ENCODE results near the gene MFAP4.

MFAP4 gene

GRCh38 chr17:19421926-19422325, 34.9 kb upstream of the MFAP4 start:
- H3K4me1 ChIP-seq (ENCODE audit: low read length): peaks cover 21% of the 10 kb centered on the region
- no peaks in the 10 kb centered on the region for H3K79me2 ChIP-seq (ENCODE audit: low read length)
- H3K9ac ChIP-seq (ENCODE audit: low read length): no peak overlapping the region
- no peak overlapping the region for H3K4me3 ChIP-seq (ENCODE audit: low read length)
- no peaks in the 10 kb centered on the region for H3K27me3 ChIP-seq (replicated peaks; ENCODE audit: insufficient read depth, low read length)
- no peak overlapping the region for H3K4me2 ChIP-seq (ENCODE audit: low read depth, low read length)
- H3K36me3 ChIP-seq (replicated peaks; ENCODE audit: insufficient read depth, low read length): no peaks in the 10 kb centered on the region
- no peak overlapping the region for H2AFZ ChIP-seq (ENCODE audit: low read length)
- H3F3A ChIP-seq (ENCODE audit: insufficient read depth, low read length): 0 out of 2 replicates have a peak, but pooled peaks cover 6% of the 10 kb centered on the region
- TF ChIP-seq, protein P1, sequence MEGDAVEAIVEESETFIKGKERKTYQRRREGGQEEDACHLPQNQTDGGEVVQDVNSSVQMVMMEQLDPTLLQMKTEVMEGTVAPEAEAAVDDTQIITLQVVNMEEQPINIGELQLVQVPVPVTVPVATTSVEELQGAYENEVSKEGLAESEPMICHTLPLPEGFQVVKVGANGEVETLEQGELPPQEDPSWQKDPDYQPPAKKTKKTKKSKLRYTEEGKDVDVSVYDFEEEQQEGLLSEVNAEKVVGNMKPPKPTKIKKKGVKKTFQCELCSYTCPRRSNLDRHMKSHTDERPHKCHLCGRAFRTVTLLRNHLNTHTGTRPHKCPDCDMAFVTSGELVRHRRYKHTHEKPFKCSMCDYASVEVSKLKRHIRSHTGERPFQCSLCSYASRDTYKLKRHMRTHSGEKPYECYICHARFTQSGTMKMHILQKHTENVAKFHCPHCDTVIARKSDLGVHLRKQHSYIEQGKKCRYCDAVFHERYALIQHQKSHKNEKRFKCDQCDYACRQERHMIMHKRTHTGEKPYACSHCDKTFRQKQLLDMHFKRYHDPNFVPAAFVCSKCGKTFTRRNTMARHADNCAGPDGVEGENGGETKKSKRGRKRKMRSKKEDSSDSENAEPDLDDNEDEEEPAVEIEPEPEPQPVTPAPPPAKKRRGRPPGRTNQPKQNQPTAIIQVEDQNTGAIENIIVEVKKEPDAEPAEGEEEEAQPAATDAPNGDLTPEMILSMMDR (IDR thresholded peaks at IDR 0.05; ENCODE audit: low read length): no peak
- TF ChIP-seq EZH2 (optimal IDR thresholded peaks at IDR 0.05; ENCODE audit: low read depth, low read length) (no peak), EZH2phosphoT487 (IDR thresholded peaks at IDR 0.05; ENCODE audit: low read length) (no peak)
- no peaks in the 10 kb centered on the region for H4K20me1 ChIP-seq (ENCODE audit: insufficient read depth, low read length)
- H3K9me2 ChIP-seq (replicated peaks; ENCODE audit: insufficient read depth, low read length): no peaks in the 10 kb centered on the region
- H3K9me3 ChIP-seq (replicated peaks; ENCODE audit: insufficient read depth, low read length): no peaks in the 10 kb centered on the region
- no peak for DNase-seq
- no peak overlapping the region for H3K27ac ChIP-seq (ENCODE audit: low read length)

- Histone ChIP-seq H3K4me2 (ENCODE audit: low read depth, low read length) (no peak overlapping the region), H3K79me2 (ENCODE audit: low read length) (no peaks in the 10 kb centered on the region), H3F3A (ENCODE audit: insufficient read depth, low read length) (0 out of 2 replicates have a peak, but pooled peaks cover 6% of the 10 kb centered on the region), H3K36me3 (replicated peaks; ENCODE audit: insufficient read depth, low read length) (no peaks in the 10 kb centered on the region), H3K27ac (ENCODE audit: low read length) (no peak overlapping the region), H3K4me1 (ENCODE audit: low read length) (peaks cover 21% of the 10 kb centered on the region), H3K27me3 (replicated peaks; ENCODE audit: insufficient read depth, low read length) (no peaks in the 10 kb centered on the region), H3K9me2 (replicated peaks; ENCODE audit: insufficient read depth, low read length) (no peaks in the 10 kb centered on the region), H2AFZ (ENCODE audit: low read length) (no peak overlapping the region), H4K20me1 (ENCODE audit: insufficient read depth, low read length) (no peaks in the 10 kb centered on the region), H3K9me3 (replicated peaks; ENCODE audit: insufficient read depth, low read length) (no peaks in the 10 kb centered on the region), H3K4me3 (ENCODE audit: low read length) (no peak overlapping the region), H3K9ac (ENCODE audit: low read length) (no peak overlapping the region)
- no peak for TF ChIP-seq EZH2phosphoT487 (IDR thresholded peaks at IDR 0.05; ENCODE audit: low read length)
- no peak for TF ChIP-seq EZH2 (optimal IDR thresholded peaks at IDR 0.05; ENCODE audit: low read depth, low read length)
- TF ChIP-seq, protein P1 (IDR thresholded peaks at IDR 0.05; ENCODE audit: low read length): no peak
- DNase-seq: no peak
These were observed 34.2 kb upstream of the MFAP4 start for GRCh38 chr17:19421219-19421618.

GRCh38 chr17:19418251-19418992, 31.4 kb upstream of the MFAP4 start:
- Histone ChIP-seq H3K27me3 (replicated peaks; ENCODE audit: insufficient read depth, low read length) (no peaks in the 10 kb centered on the region), H3K9me3 (replicated peaks; ENCODE audit: insufficient read depth, low read length) (no peaks in the 10 kb centered on the region), H3K4me2 (ENCODE audit: low read depth, low read length) (peak overlapping the region; percentile 59; the same call in 1 of the 2 replicates), H2AFZ (ENCODE audit: low read length) (0 out of 2 replicates have a peak overlapping the region, but pooled peaks have one; percentile 9), H3K36me3 (replicated peaks; ENCODE audit: insufficient read depth, low read length) (no peaks in the 10 kb centered on the region), H3K9me2 (replicated peaks; ENCODE audit: insufficient read depth, low read length) (no peaks in the 10 kb centered on the region), H3K79me2 (ENCODE audit: low read length) (no peaks in the 10 kb centered on the region), H4K20me1 (ENCODE audit: insufficient read depth, low read length) (no peaks in the 10 kb centered on the region), H3K4me1 (ENCODE audit: low read length) (peaks cover 21% of the 10 kb centered on the region), H3F3A (ENCODE audit: insufficient read depth, low read length) (0 out of 2 replicates have a peak, but pooled peaks cover 6% of the 10 kb centered on the region), H3K9ac (ENCODE audit: low read length) (no peak overlapping the region), H3K4me3 (ENCODE audit: low read length) (no peak overlapping the region), H3K27ac (ENCODE audit: low read length) (peak overlapping the region; percentile 27; the same call in 1 of the 2 replicates)
- DNase-seq: peak; percentile 16
- TF ChIP-seq EZH2 (optimal IDR thresholded peaks at IDR 0.05; ENCODE audit: low read depth, low read length): no peak
- TF ChIP-seq, protein P1 (IDR thresholded peaks at IDR 0.05; ENCODE audit: low read length): no peak
- TF ChIP-seq EZH2phosphoT487 (IDR thresholded peaks at IDR 0.05; ENCODE audit: low read length): no peak
